ENCODE data around the gene MYO1F. TPM values are rescaled to one million over a fixed set of nuclear protein-coding genes. Genes with fewer than 3 reads are reported as not detected.

Gene MYO1F
- total RNA-seq, 2 donors from 2014 or later, result 4.7 to 9.1 TPM

GRCh38 chr19:8476524-8476923 is 100.7 kb downstream of the MYO1F start:
- intact Hi-C loops (cut with DNase I), result no loop called here
- Histone ChIP-seq H3K36me3 (peaks cover 10% of the 10 kb centered on the region), H3K4me3 (no peak overlapping the region), H3K27ac (no peak overlapping the region), H3K4me1 (no peaks in the 10 kb centered on the region), H3K27me3 (no peaks in the 10 kb centered on the region), H3K9ac (ENCODE audit: low read depth in 2 of 2, low read length in 2 of 2) (no peak overlapping the region), H3K9me3 (no peaks in the 10 kb centered on the region)
- no peak for DNase-seq
- TF ChIP-seq CTCF (IDR thresholded peaks at IDR 0.05), result no peak

DNA sequence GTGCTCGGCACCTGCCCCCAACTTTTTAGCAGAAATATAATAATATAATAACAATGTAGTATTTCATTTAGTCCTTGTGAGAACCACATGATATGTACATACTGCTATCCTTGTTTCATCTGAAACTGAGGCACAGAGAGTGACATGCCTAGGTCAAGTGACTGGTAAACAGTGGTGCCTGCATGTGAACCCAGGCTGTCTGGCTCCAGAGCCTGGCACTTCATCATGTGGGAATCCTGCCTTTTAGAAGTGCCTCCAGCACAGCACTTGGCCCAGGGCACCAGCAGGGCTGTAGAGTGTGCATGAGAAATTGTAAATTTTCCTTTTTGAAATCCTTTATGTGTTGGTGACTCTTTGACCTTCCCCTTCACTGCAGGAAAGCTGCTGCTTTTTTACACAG is 102.2 kb downstream of the MYO1F start:
- no peaks in the 10 kb centered on the region for H3K27me3 ChIP-seq
- H3K27ac ChIP-seq, result no peak overlapping the region
- H3K4me3 ChIP-seq, result no peak overlapping the region
- no peaks in the 10 kb centered on the region for H3K9me3 ChIP-seq
- no peaks in the 10 kb centered on the region for H3K4me1 ChIP-seq
- H3K9ac ChIP-seq (ENCODE audit: low read depth in 2 of 2, low read length in 2 of 2), result no peak overlapping the region
- TF ChIP-seq CTCF (IDR thresholded peaks at IDR 0.05), result no peak
- intact Hi-C loops (cut with DNase I), result no loop called here
- no peak for DNase-seq
- peaks cover 11% of the 10 kb centered on the region for H3K36me3 ChIP-seq

DNA sequence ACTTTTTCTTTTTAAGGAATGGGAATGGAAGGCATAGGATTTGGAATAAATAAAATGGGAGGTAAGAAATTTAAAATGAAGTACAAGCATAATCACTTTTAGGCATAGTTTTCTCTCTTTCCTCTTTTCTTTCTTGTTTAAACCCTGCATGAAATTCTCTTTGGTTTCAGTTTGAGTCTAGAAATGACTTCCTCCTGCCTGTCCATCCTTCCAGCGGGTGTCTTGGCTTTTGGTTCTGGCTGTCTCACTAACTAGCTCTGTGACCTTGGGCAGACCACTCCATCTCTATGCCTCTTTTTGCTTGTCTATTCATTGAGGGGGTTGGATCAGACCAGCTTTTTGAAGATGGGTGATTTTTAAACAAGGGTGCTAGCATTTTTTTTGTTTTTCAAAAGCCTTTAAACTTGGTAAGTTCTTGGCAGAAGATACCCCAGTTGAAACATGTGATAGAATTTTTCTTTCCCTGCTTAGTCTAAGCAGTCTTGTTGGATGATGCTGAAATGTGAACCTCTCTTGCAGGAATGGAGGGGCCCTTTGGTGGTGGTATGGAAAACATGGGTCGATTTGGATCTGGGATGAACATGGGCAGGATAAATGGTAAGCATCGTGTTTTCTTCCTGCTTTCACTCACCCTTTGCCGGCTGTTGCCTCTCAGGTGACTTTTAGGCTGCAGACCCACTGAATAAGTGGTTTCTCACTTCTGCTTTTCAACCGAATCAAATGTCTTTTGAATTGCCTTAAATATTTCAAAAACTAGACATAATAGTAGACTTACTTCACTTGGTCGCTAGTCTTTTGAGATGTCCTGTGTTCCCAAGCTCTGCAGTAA is 103.4 kb downstream of the MYO1F start:
- intact Hi-C loops (cut with DNase I), result no loop called here
- no peaks in the 10 kb centered on the region for H3K4me1 ChIP-seq
- H3K9me3 ChIP-seq, result no peaks in the 10 kb centered on the region
- no peak for TF ChIP-seq CTCF (IDR thresholded peaks at IDR 0.05)
- H3K27ac ChIP-seq, result no peak overlapping the region
- peaks cover 23% of the 10 kb centered on the region for H3K36me3 ChIP-seq
- no peak overlapping the region for H3K9ac ChIP-seq (ENCODE audit: low read depth in 2 of 2, low read length in 2 of 2)
- DNase-seq, result no peak
- H3K4me3 ChIP-seq, result no peak overlapping the region
- no peaks in the 10 kb centered on the region for H3K27me3 ChIP-seq

Other genes with a start within 250 kb of the MYO1F start
- gene KANK3, start 234.2 kb downstream of the MYO1F start, total RNA-seq, result 1 to 10 TPM; 1.7 to 2.7 TPM
- 1 to 10 TPM; 7.7 to 8.1 TPM for gene ANGPTL4, start 213.3 kb downstream of the MYO1F start, total RNA-seq
- gene RAB11B, start 187.1 kb downstream of the MYO1F start, total RNA-seq, result 100 to 1,000 TPM; 117 to 127 TPM
- 10 to 100 TPM; 18.8 to 33.1 TPM for gene MARCHF2, start 164.1 kb downstream of the MYO1F start, total RNA-seq
- 100 to 1,000 TPM; 122 to 339 TPM for gene HNRNPM, start 132.5 kb downstream of the MYO1F start, total RNA-seq
- under 1 TPM; 0.49 to 0.96 TPM for gene PRAM1, start 74.8 kb downstream of the MYO1F start, total RNA-seq
- 10 to 100 TPM; 19.5 to 31.9 TPM for gene ZNF414, start 63.3 kb downstream of the MYO1F start, total RNA-seq
- gene ADAMTS10, start 33.3 kb upstream of the MYO1F start, total RNA-seq, result 1 to 10 TPM; 3.9 TPM
- not detected for gene NFILZ, start 53.2 kb upstream of the MYO1F start, total RNA-seq
- gene ACTL9, start 121.4 kb upstream of the MYO1F start, total RNA-seq, result not detected
- not detected for gene OR2Z1, start 144.2 kb upstream of the MYO1F start, total RNA-seq